GM21576 (cell line): ENCODE data around the gene FOXK2.

Experiments used
- ATAC-seq: cut with Tn5 transposase; IDR thresholded peaks from one replicate; pipeline ENCODE4 v1.9.1; 2021; ENCODE audit warnings: mild to moderate bottlenecking, moderate library complexity; ENCODE audit not compliant: unreplicated experiment

Gene FOXK2

GRCh38 chr17:82602487-82602886 is 83.0 kb downstream of the FOXK2 start:
- ATAC-seq: no peak

- no peak for ATAC-seq
These were observed 83.6 kb downstream of the FOXK2 start for GRCh38 chr17:82602986-82603710.

DNA sequence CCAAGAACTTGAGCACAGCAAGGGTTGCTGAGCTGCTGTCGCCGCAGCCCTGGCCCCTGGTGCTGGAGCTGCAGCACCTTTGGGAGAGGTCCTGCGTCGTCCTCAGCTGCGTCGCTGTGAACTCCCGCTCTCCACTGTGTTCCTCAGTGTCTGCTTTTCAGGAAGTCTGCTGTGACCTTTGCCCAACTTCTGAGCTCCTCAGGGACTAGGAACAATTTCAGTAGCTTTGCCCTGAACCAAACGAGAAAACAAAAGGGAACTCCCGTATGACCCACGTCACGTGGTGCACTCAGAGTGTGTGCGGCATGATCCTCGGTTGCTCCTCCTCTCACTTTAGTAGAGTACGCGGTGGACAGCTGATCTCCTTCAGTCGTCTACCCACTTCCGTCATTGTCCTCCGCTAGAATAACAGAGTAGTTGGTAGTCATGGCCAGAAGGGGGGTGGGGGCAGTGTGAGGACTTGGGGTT is 84.5 kb downstream of the FOXK2 start:
- no peak for ATAC-seq

GRCh38 chr17:82604532-82604931 is 85.0 kb downstream of the FOXK2 start:
- no peak for ATAC-seq

GRCh38 chr17:82605939-82606600 is 86.5 kb downstream of the FOXK2 start:
- ATAC-seq: no peak

- ATAC-seq: no peak
These were observed 89.3 kb downstream of the FOXK2 start for GRCh38 chr17:82608816-82609215.

GRCh38 chr17:82609655-82610054 is 90.1 kb downstream of the FOXK2 start:
- ATAC-seq: no peak

DNA sequence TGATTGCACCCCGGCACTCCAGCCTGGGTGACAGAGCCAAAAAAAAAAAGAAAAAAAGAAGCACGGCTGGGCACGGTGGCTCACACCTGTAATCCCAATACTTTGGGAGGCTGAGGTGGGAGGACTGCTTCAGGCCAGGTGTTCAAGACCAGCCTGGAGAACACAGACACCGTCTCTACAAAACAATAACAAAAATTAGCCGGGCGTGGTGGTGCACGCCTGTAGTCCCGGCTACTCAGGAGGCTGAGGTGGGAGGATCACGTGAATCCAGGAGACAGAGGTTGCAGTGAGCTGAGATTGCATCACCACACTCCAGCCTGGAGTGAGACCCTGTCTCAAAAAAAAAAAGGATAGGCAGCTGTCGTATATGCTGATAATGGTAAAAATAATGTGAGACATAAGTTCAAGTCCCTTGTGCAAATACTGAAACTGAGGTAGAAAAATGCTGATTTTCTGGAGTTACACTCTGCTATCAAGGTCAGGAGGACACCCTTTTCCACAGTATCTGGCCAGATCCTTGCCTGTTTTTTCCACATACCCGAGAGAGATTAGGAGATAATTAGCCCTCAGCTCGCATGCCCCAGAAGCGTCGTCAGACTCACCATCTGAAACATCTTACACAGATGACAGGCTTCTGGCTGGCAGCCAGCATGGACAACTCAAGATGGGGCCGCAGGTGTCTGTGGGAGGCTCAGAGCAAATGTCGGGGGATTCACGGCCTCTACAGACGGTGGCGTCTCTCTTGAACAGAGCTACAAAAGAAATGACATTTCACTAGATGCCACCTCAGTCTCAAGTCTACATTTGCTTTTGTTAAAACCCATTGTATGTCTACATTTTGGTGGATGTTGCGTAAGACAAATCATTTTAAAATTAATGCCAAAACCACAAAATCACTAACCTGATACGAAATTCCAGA is 91.9 kb downstream of the FOXK2 start:
- no peak for ATAC-seq

- ATAC-seq: no peak
These were observed 94.0 kb downstream of the FOXK2 start for GRCh38 chr17:82613283-82614094.

DNA sequence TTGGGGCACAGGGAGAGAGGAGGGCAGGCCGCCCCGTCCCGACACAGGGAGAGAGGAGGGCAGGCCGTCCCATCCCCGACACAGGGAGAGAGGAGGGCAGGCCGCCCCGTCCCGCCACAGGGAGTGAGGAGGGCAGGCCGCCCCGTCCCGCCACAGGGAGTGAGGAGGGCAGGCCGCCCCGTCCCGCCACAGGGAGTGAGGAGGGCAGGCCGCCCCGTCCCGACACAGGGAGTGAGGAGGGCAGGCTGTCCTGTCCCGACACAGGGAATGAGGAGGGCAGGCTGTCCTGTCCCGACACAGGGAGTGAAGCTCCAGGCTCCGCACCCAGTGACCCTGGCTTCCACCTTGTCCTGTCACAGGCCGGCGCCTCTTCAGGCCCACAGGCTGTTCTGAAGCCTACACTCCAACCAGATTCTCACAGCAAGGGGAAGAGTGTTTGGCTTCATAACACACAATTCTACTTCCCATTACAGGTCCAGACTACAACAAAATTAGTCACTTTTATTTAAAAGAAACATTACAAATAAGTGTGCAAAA is 94.6 kb downstream of the FOXK2 start:
- no peak for ATAC-seq

DNA sequence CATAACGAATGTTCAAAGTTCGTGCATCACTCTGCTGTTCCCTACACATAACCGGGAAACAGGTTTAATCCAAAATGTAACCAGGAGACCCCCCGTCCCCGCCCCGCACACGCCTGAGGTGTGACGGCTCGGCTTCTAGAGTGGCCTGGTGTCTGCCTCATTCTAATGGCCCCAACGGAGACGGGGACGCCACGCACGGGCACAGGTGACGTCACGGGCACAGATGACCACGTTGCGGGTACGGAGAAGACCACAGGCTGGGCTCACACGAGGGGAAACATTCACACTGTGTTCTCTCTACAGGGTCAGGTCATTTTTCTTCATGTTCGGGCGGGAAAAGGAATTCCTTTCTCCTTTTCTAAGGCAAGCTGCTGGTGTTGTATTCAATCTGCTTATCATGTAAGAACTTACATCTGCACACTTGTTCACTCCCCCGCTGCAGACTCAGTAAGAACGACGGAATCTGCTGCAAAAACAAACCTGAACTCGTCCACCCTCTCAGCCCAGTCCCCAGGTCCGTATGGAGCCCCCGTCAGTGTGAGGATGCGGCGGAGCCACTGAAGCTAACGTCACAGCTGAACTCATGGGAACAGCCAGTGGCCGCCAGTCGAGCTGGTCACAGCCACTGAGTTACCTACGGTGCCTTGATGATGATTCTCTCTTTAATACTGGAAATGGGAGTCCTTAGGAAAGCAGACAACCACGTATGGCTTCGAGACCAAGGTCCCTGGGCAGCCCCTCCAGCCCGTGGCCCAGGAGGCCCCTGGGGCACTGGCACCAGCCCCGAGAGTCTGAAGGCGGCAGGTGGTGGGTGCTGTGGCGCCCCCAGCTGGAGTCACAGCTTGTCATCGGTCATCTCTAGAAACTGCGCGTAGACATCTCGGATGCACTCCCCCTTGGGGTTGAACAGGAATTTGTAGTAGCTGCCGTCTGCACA is 95.8 kb downstream of the FOXK2 start:
- ATAC-seq: no peak

DNA sequence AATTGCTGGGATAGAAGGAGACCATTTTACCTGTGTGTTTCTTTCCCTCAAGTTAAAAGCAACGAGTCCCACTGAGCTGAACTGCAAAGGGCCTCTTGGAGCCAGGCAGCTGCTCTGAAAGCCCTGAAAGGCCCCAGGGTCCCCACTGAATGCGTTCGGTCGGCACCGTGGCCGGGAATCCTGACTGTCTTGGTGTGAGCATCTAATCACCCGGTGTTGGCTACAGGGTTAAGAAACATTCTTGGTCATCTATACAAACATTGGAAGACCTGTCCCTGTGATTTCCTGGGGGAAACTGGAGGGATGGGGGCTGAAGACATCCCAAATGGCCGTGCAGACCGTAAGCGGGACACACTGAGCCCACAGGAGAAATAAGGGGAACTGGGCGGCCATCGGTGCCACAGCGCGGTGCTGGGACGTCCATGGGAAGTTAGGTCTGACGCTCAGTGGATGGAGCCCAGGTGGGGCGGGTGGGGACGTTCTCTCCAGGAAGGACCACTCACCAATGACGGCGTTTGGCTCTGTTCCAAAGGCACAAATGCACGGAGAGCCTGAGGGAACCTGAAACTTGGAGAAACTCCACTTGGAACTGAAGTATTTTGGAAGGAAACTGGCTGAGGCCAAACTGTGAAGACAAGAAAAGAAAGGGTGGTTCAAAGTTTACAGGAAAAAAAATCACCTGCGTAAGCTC is 96.6 kb downstream of the FOXK2 start:
- no peak for ATAC-seq

GRCh38 chr17:82619211-82619610 is 99.7 kb downstream of the FOXK2 start:
- no peak for ATAC-seq

DNA sequence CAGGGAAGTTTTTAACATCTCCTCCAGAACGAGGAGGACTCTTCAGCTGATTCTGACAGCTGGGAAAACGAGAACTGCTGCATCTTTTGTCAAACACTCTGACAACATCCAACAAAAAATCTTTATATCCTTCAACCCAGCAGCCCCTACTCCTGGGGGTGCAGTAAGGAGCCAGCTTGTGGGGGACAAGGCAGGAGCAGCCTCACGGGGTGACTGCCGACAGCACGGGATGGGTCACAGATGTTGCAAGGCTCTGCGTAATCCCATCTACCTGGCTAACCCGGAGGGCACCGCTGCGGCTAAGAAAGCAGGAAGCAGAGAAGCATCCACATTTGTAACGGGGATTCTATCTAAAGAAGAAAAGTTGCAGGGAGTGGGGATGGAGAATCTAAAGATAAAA is 100.1 kb downstream of the FOXK2 start:
- ATAC-seq: no peak

DNA sequence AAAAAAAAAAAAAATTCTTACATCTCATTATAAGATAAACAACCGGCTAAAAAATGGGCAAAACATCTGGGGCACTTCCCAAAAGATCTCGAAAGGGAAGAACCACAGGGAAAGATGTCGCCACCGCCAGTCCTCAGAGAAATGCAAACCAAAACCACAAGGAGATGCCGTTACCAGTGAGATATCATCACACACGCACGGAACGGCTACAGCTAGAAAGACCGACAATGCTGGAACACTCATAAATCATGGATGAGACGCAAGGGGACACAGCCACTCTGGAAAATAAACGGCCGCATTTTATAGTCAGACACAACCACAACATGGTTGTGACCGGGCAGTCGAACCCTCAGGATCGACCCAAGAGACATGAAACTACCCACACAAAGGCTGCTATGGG is 104.2 kb downstream of the FOXK2 start:
- no peak for ATAC-seq

DNA sequence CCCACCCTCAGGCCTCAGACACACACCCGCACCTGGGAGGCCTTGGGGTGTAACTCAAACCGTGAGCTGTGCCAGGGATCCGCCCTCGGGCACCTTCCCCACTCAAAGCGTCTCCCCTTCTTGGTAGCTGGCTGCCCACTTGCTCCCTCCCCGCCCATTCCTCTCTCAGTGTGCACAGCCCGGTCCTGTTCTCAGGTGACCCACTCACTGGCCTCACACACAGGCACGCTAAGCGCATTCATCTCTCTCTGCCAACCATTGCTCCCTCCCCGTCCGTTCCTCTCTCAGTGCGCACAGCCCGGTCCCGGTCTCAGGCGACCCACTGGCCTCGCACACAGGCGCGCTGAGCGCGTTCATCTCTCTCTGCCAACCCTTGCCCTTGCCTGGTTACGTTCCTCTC is 107.9 kb downstream of the FOXK2 start:
- ATAC-seq: no peak

DNA sequence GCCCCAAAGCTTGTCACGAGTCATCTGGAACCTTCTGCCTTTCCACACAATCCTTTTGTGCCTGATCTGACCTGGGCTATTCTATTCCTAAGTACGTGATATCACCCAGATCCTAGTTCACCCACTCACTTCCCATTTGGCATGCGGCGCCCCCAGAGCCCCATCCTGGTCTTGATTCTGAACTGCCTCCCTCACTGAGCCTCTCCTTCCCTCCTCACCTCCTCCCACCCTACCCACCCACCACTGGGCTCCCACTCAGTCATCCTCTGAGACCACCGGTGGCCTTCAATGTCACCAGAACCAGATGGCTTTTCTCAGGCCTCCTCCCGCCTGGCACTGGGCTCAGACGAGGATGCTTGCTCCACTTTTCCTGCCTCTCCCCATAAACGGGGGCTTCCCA is 110.2 kb downstream of the FOXK2 start:
- ATAC-seq: no peak

DNA sequence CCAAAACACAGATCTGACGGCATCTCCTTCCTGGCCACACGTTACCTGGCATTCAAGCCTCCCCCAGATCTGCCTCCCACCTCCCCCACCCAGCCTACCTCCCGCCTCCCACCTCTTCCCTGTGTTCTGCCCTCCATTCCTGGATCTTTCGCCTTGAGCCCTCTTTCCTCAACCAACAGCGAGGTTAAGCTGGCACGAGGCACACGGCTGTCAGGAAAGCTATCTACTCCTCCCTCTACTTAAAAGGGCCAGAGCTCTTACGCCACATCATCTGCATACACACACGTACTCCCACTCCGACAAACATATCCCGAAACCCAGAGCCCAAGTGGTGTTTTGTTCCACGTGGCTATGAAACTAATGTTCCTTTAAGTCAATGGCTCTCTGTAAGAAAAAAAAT is 110.7 kb downstream of the FOXK2 start:
- no peak for ATAC-seq

- no peak for ATAC-seq
These were observed 112.0 kb downstream of the FOXK2 start for GRCh38 chr17:82631544-82631943.
